ENCODE results near the gene UMPS. TPM values are rescaled to one million over a fixed set of nuclear protein-coding genes. Genes with fewer than 3 reads are reported as not detected.
A peak's percentile ranks its signal among the peaks of the same experiment; 100 is the strongest.
"Not testable (repeated sequence)": the region's sequence is repeated elsewhere in the genome, so short reads cannot be mapped to it uniquely, and the experiment has no call there.

Gene UMPS
- polyA plus RNA-seq, 6 donors from 2014 or later, result 10.9 to 28.7 (median 23.9) TPM

- Mint-ChIP-seq H3K4me1 (peaks cover 0 to 9% (median 5%) of the 10 kb centered on the region in 3 donors), H3K27me3 (peaks cover 0 to 27% (median 5%) of the 10 kb centered on the region in 3 donors), H3K36me3 (no peaks in the 10 kb centered on the region), H3K4me3 (no peak overlapping the region), H3K9me3 (no peaks in the 10 kb centered on the region), H3K27ac (peak overlapping the region in 2 of 6 donors; percentile 9 to 87)
- no peak for DNase-seq
- no peak for ATAC-seq (ENCODE audit: low read depth in 2 of 2)
Measured at GRCh38 chr3:124781476-124782376, 51.5 kb downstream of the UMPS start.

GRCh38 chr3:124782377-124782712, 52.1 kb downstream of the UMPS start:
- DNase-seq; H3K36me3 Mint-ChIP-seq; H3K4me1 Mint-ChIP-seq; H3K9me3 Mint-ChIP-seq; ATAC-seq (ENCODE audit: low read depth in 2 of 2); H3K4me3 Mint-ChIP-seq: not testable (repeated sequence)
- Mint-ChIP-seq H3K27ac (peak overlapping the region in 1 of 6 donors; percentile 9), H3K27me3 (peaks cover 0 to 26% (median 5%) of the 10 kb centered on the region in 3 donors)

DNA sequence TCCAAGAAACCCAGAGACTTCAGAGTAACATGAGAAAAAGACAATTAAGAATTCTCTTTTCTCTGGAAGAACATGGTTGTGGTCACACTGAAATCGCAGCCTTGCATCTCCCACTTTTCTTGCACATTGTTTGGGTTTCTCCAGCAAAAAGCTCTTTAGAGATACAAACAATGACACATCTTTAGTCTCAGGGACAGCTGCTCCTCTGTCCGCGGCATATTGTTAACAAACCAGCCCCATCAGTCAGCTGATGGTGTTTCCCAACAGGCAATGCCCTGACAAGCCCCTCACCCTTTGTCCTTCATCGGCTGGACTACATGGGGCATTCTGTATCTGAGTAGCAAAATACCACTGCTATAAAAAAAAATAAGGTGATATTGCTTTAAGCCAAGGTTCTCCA, 53.4 kb downstream of the UMPS start:
- H3K27me3 Mint-ChIP-seq, result peaks cover 0 to 16% (median 5%) of the 10 kb centered on the region in 3 donors
- H3K9me3 Mint-ChIP-seq, result no peaks in the 10 kb centered on the region
- H3K4me3 Mint-ChIP-seq, result no peak overlapping the region
- H3K27ac Mint-ChIP-seq, result no peak overlapping the region
- DNase-seq, result no peak
- no peak for ATAC-seq (ENCODE audit: low read depth in 2 of 2)
- H3K4me1 Mint-ChIP-seq, result peaks cover 0 to 9% (median 5%) of the 10 kb centered on the region in 3 donors
- H3K36me3 Mint-ChIP-seq, result no peaks in the 10 kb centered on the region

GRCh38 chr3:124784686-124785382, 54.6 kb downstream of the UMPS start:
- H3K27me3 Mint-ChIP-seq, result peaks cover 0 to 8% (median 0%) of the 10 kb centered on the region in 3 donors
- H3K36me3 Mint-ChIP-seq, result no peaks in the 10 kb centered on the region
- H3K27ac Mint-ChIP-seq, result no peak overlapping the region
- H3K4me3 Mint-ChIP-seq, result no peak overlapping the region
- DNase-seq, result no peak
- ATAC-seq (ENCODE audit: low read depth in 2 of 2), result no peak
- H3K4me1 Mint-ChIP-seq, result peaks cover 0 to 5% (median 4%) of the 10 kb centered on the region in 3 donors
- no peaks in the 10 kb centered on the region for H3K9me3 Mint-ChIP-seq

DNA sequence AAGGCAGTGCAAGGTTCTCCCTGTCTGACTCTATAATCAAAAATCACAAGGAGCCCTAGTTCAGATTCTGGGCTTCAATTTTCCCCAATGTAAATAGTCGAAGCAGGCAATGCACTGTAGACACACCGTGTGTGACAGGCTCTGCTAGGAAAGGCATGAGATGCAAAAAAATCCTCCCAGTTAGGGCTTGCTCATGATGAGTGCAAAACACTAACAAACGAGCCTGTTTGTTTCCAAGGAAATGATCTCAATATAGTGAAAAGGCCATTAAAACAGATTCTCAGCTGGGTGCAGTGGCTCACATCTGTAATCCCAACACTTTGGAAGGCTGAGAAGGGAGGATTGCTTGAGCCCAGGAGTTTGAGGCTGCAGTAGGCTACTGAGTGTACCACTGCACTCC, 55.7 kb downstream of the UMPS start:
- Mint-ChIP-seq H3K4me1 (no peaks in the 10 kb centered on the region), H3K27me3 (peaks cover 0 to 8% (median 0%) of the 10 kb centered on the region in 3 donors), H3K9me3 (no peaks in the 10 kb centered on the region), H3K36me3 (no peaks in the 10 kb centered on the region), H3K4me3 (no peak overlapping the region), H3K27ac (no peak overlapping the region)
- no peak for ATAC-seq (ENCODE audit: low read depth in 2 of 2)
- DNase-seq, result no peak

DNA sequence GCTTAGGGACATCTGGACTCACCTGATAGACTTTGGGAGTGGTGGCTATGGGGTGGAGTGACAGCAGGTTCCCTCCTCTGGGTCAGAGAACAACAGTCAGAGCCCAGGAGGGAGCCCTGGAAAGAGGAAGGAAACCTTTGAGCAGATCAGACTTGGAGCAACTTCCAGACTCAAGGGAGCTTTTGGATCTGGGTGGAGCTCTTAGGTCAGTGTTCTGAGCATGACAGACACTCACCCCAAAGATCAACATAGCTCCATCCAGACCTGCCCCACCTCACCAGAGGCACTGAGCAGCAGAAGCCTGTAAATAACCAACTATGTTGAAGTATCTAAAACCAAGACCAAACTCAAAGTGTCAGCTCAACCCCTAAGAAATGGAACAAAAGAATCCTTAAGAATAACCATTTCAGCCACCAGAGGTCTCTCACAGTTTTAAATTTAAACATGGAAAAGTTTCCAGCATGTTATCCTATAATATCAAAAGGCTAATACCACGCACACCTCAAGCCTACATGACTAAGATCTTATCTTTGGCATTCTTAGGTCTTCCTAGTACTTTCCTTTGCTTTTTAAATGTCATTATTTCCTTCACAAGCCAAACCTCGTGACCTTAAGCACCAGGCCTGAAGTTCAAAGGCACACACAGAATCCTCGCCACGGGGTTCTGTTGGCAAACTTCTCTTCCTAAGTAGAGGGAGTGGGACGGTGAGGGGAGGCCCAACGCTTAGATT, 56.4 kb downstream of the UMPS start:
- H3K27me3 Mint-ChIP-seq, result peaks cover 0 to 8% (median 3%) of the 10 kb centered on the region in 3 donors
- H3K27ac Mint-ChIP-seq, result no peak overlapping the region
- no peaks in the 10 kb centered on the region for H3K36me3 Mint-ChIP-seq
- H3K4me1 Mint-ChIP-seq, result no peaks in the 10 kb centered on the region
- no peaks in the 10 kb centered on the region for H3K9me3 Mint-ChIP-seq
- ATAC-seq (ENCODE audit: low read depth in 2 of 2), result no peak
- DNase-seq, result no peak
- H3K4me3 Mint-ChIP-seq, result no peak overlapping the region

- peaks cover 0 to 13% (median under 1%) of the 10 kb centered on the region in 3 donors for H3K27me3 Mint-ChIP-seq
- no peaks in the 10 kb centered on the region for H3K9me3 Mint-ChIP-seq
- H3K36me3 Mint-ChIP-seq, result no peaks in the 10 kb centered on the region
- no peaks in the 10 kb centered on the region for H3K4me1 Mint-ChIP-seq
- H3K4me3 Mint-ChIP-seq, result peak overlapping the region in 1 of 8 donors; percentile 22
- no peak overlapping the region for H3K27ac Mint-ChIP-seq
- no peak for ATAC-seq (ENCODE audit: low read depth in 2 of 2)
- no peak for DNase-seq
Measured at GRCh38 chr3:124787476-124788195, 57.4 kb downstream of the UMPS start.

DNA sequence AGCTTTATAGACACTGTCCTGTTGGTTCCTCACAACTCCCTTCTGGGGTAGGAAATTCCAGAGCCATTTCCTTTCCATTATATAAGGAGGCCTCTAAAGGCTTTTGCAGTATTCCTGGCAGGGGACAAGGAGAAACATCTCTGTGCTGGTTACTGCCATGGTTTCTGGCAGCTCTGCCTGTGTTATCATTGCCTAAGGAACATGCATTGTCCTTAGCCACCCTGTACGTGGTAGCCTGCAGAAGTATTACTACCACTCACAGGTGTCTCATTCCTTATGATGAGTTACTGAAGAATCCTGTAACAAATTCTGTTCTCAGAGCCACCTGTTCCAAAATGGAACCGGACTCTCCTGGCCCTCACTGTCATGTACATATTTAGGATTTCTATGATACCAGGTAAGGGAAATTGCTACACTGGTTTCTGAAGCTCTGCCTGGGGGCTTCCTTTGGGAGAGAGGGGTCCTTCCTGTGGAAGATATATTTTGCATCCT, 58.0 kb downstream of the UMPS start:
- Mint-ChIP-seq H3K27ac (no peak overlapping the region), H3K36me3 (no peaks in the 10 kb centered on the region), H3K4me3 (no peak overlapping the region), H3K27me3 (peaks cover 0 to 17% (median 6%) of the 10 kb centered on the region in 3 donors), H3K4me1 (no peaks in the 10 kb centered on the region), H3K9me3 (no peaks in the 10 kb centered on the region)
- ATAC-seq (ENCODE audit: low read depth in 2 of 2) (no peak), DNase-seq (no peak)

DNA sequence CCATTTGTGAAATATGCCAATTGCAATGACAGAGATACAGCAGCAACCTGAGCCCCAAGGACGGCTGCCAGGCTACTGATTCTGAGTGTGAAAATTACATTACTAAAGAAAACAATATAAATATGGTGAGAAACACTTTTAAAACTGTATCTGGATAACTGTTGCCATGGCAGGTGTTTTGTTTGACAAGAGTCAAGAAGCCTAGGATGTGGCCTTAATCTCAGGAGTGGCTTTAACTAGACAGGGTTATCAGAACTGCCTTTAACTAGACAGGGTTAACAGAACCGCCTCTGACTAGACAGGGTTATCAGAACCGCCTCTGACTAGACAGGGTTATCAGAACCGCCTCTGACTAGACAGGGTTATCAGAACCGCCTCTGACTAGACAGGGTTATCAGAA, 58.9 kb downstream of the UMPS start:
- not testable (repeated sequence) for H3K36me3 Mint-ChIP-seq; H3K27ac Mint-ChIP-seq; ATAC-seq (ENCODE audit: low read depth in 2 of 2); H3K4me1 Mint-ChIP-seq; H3K4me3 Mint-ChIP-seq; H3K9me3 Mint-ChIP-seq; DNase-seq
- H3K27me3 Mint-ChIP-seq, result peaks cover 0 to 17% (median 6%) of the 10 kb centered on the region in 3 donors

- peaks cover 5 to 17% (median 6%) of the 10 kb centered on the region in 3 donors for H3K27me3 Mint-ChIP-seq
- no peaks in the 10 kb centered on the region for H3K9me3 Mint-ChIP-seq
- ATAC-seq (ENCODE audit: low read depth in 2 of 2) (no peak), DNase-seq (no peak)
- H3K27ac Mint-ChIP-seq, result no peak overlapping the region
- no peaks in the 10 kb centered on the region for H3K4me1 Mint-ChIP-seq
- no peaks in the 10 kb centered on the region for H3K36me3 Mint-ChIP-seq
- H3K4me3 Mint-ChIP-seq, result no peak overlapping the region
Measured at GRCh38 chr3:124791142-124791541, 60.9 kb downstream of the UMPS start.

GRCh38 chr3:124791639-124792151, 61.4 kb downstream of the UMPS start:
- ATAC-seq (ENCODE audit: low read depth in 2 of 2), result no peak
- no peak overlapping the region for H3K4me3 Mint-ChIP-seq
- H3K27me3 Mint-ChIP-seq, result peaks cover 5 to 17% (median 6%) of the 10 kb centered on the region in 3 donors
- no peak overlapping the region for H3K27ac Mint-ChIP-seq
- no peaks in the 10 kb centered on the region for H3K4me1 Mint-ChIP-seq
- no peaks in the 10 kb centered on the region for H3K9me3 Mint-ChIP-seq
- no peak for DNase-seq
- no peaks in the 10 kb centered on the region for H3K36me3 Mint-ChIP-seq

DNA sequence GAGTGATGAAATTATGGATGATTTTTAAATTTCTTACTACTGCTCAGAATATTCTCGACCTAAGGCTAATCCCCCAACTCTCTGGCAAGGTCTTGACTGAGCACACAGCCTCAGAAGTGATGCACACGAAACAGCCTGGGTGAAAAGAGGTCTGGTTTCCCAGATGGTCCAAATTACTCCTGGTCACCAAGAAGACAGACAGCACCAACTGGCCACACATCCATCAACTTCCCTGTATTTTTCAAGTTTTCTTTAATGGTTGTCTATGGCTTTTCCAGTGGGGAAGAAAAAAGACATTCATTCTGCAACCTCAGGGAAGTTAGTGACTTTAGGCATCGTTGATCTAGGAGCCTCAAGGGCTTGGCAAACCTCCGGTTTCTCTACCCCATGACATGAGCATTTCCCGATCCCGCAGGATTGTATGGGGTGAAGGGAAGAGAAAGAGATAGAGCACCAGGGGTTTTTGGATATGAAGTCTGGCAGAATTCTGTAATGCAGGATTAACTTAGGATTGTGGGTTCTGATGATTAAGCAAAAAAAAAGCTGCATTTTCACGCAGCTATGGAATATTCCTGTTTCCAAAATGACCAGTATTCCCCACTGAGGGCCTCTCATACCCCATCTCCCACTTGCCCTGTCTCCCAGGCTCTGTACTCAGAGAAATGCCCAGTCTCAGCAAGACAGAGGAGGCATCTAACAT, 62.2 kb downstream of the UMPS start:
- Mint-ChIP-seq H3K4me1 (no peaks in the 10 kb centered on the region), H3K9me3 (no peaks in the 10 kb centered on the region), H3K27me3 (peaks cover 5 to 22% (median 6%) of the 10 kb centered on the region in 3 donors), H3K4me3 (no peak overlapping the region), H3K36me3 (no peaks in the 10 kb centered on the region), H3K27ac (no peak overlapping the region)
- DNase-seq, result no peak
- ATAC-seq (ENCODE audit: low read depth in 2 of 2), result no peak

Data from naive B cell (primary cell).